Esophagus muscularis mucosa (tissue), 4 donors: ENCODE data around the gene SPZ1. TPM values are rescaled to one million over a fixed set of nuclear protein-coding genes. Genes with fewer than 3 reads are reported as not detected.

Source experiments
- DNase-seq: peaks from one replicate; pipeline ENCODE4 v3.0.0-alpha.2; 2017; ENCODE audit errors: extremely low spot score
- H3K27ac ChIP-seq, 4 donors: fragments of 200-600 bp; sonication (generic); replicated peaks in 1 of 4; 1 replicate in 3 of 4; 2 replicates in 1 of 4; pipeline ENCODE4 v1.5.1; 2016 to 2019; ENCODE audit warnings: mild to moderate bottlenecking in 1 of 4
- H3K27me3 ChIP-seq, 4 donors: fragments of 200-600 bp; sonication (generic); one replicate each; pipeline versions ENCODE4 v1.5.1 to v1.6.0; 2016 to 2019
- H3K36me3 ChIP-seq, 4 donors: fragments of 200-600 bp; sonication (generic); one replicate each; pipeline ENCODE4 v1.5.1; 2016 to 2019
- H3K4me1 ChIP-seq, 4 donors: fragments of 200-600 bp; sonication (generic); one replicate each; pipeline ENCODE4 v1.5.1; 2016 to 2019
- H3K4me3 ChIP-seq, 4 donors: fragments of 200-600 bp; sonication (generic); 1 replicate in 2 of 4; 2 replicates in 2 of 4; pipeline ENCODE4 v1.5.1; 2016 to 2019; ENCODE audit warnings: mild to moderate bottlenecking in 4 of 4, moderate library complexity in 1 of 4
- H3K9me3 ChIP-seq, 4 donors: fragments of 200-600 bp; sonication (generic); 1 replicate in 3 of 4; 2 replicates in 1 of 4; pipeline ENCODE4 v1.5.1; 2016 to 2019
- EP300 ChIP-seq: sonication (generic); formaldehyde crosslinking; IDR thresholded peaks from one replicate; pipeline ENCODE4 v1.6.1; 2017; ENCODE audit warnings: antibody characterized with exemption
- POLR2A ChIP-seq: fragments of 450-650 bp; IDR thresholded peaks from one replicate; pipeline ENCODE4 v1.6.1; 2017; ENCODE audit warnings: antibody characterized with exemption, moderate library complexity, mild to moderate bottlenecking, low read depth
- POLR2AphosphoS5 ChIP-seq, 2 donors: sonication (generic); formaldehyde crosslinking; IDR thresholded peaks; one replicate each; pipeline ENCODE4 v1.6.1; 2017; ENCODE audit warnings: antibody characterized with exemption in 2 of 2
- WGBS: methylation state at CpG from one replicate; pipeline ENCODE4 v1.1.5; 2018; 5-methylcytosine and 5-hydroxymethylcytosine counted together
- intact Hi-C: fragments of 100-400 bp; cut with DNase I; formaldehyde crosslinking; loops from one replicate; pipeline ENCODE4 v1.15.1; 2023
- total RNA-seq, 4 donors: library from RNA; depleted of rRNA; stranded (reverse); fragments of >200 nt; gene quantifications; one replicate each; pipeline versions ENCODE4 v1.1.0 to v1.2.1, GENCODE V29; 2016
- TF ChIP-seq, protein P1 (sequence below), 3 experiments: fragments of 200-600 bp in 2 of 3; fragments of 450-650 bp in 1 of 3; sonication (generic) in 2 of 3; IDR thresholded peaks; one replicate each; pipeline ENCODE4 v1.5.1; 2017 to 2019; ENCODE audit warnings: antibody characterized with exemption in 3 of 3, mild to moderate bottlenecking in 2 of 3, moderate library complexity in 1 of 3

SPZ1 gene
- total RNA-seq, 4 donors from 2014 or later = not detected

DNA sequence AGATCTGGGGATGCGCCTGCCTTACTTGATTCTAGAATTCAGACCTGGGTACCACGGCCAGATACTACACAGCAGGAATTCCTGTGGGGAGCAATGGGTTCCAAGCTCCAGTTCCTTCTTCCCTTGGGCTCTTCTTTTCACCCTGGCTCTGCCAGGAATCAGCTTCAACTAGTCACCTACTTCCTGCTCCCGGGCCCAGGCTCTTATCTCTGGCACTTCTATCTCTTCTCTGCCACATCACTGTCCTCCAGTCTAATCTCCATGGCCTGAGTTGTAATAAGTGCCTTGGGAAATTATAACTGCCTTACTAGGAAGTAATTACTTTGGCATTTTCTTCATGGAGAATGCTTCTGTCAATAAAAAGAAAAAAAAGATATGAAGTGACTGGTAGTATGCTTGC, 37.7 kb upstream of the SPZ1 start:
- Histone ChIP-seq H3K27me3 (no peaks in the 10 kb centered on the region), H3K4me1 (peaks cover 0 to 4% (median 0%) of the 10 kb centered on the region in 4 donors), H3K9me3 (no peaks in the 10 kb centered on the region), H3K36me3 (no peaks in the 10 kb centered on the region), H3K27ac (no peak overlapping the region), H3K4me3 (no peak overlapping the region)
- TF ChIP-seq, protein P1, sequence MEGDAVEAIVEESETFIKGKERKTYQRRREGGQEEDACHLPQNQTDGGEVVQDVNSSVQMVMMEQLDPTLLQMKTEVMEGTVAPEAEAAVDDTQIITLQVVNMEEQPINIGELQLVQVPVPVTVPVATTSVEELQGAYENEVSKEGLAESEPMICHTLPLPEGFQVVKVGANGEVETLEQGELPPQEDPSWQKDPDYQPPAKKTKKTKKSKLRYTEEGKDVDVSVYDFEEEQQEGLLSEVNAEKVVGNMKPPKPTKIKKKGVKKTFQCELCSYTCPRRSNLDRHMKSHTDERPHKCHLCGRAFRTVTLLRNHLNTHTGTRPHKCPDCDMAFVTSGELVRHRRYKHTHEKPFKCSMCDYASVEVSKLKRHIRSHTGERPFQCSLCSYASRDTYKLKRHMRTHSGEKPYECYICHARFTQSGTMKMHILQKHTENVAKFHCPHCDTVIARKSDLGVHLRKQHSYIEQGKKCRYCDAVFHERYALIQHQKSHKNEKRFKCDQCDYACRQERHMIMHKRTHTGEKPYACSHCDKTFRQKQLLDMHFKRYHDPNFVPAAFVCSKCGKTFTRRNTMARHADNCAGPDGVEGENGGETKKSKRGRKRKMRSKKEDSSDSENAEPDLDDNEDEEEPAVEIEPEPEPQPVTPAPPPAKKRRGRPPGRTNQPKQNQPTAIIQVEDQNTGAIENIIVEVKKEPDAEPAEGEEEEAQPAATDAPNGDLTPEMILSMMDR (IDR thresholded peaks at IDR 0.05) = no peak
- no peak for TF ChIP-seq POLR2A
- no peak for TF ChIP-seq POLR2AphosphoS5 (IDR thresholded peaks at IDR 0.05)
- TF ChIP-seq EP300 = no peak
- no peak for DNase-seq
- WGBS = 81% methylated on average over 3 of the region's 3 CpGs
- intact Hi-C loops = no loop called here

DNA sequence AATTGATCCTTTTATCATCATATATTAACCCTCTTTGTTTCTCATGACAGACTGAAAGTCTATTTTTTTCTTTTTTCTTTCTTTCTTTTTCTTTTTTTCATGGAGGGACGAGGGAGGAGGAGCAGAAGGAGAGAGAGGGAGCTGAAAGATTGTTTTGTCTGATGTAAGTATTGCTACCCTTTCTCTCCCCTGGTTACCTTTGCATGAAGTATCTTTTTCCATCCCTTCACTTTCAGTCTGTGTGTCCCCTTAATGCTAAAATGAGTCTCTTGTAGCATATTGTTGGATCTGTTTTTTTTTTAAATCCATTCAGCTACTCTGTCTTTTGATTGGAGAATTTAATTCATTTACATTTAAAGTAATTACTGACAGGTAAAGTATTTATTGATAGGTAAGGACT, 36.4 kb upstream of the SPZ1 start:
- intact Hi-C loops = no loop called here
- H3K36me3 ChIP-seq = no peaks in the 10 kb centered on the region
- no peak overlapping the region for H3K4me3 ChIP-seq
- 83% methylated on average over 1 of the region's 1 CpG for WGBS
- TF ChIP-seq POLR2A (no peak), EP300 (no peak), POLR2AphosphoS5 (IDR thresholded peaks at IDR 0.05) (no peak)
- TF ChIP-seq, protein P1 (IDR thresholded peaks at IDR 0.05) = no peak
- no peaks in the 10 kb centered on the region for H3K9me3 ChIP-seq
- H3K27me3 ChIP-seq = no peaks in the 10 kb centered on the region
- no peak for DNase-seq
- H3K4me1 ChIP-seq = no peaks in the 10 kb centered on the region
- H3K27ac ChIP-seq = no peak overlapping the region

DNA sequence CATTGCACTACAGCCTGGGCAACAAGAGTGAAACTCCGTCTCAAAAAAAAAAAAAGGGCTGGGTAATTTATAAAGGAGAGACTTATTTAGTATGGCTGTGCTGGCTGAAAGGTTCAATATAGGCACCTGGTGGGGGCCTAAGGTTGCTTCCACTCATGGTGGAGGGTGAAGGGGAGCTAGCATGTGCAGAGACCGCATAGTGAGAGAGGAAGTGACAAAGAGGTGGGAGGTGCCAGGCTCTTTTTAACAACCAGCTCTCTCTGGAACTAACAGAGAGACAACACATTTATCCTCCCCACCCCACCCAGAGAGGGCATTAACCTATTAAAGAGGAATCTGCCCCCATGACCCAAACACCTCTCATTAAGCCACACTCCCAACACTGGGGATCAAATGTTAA, 35.1 kb upstream of the SPZ1 start:
- H3K27ac ChIP-seq = no peak overlapping the region
- no peak for TF ChIP-seq POLR2AphosphoS5 (IDR thresholded peaks at IDR 0.05)
- TF ChIP-seq POLR2A = no peak
- TF ChIP-seq EP300 = no peak
- TF ChIP-seq, protein P1 (IDR thresholded peaks at IDR 0.05) = no peak
- no peaks in the 10 kb centered on the region for H3K4me1 ChIP-seq
- DNase-seq = no peak
- no peaks in the 10 kb centered on the region for H3K9me3 ChIP-seq
- 66% methylated on average over 2 of the region's 2 CpGs for WGBS
- intact Hi-C loops = no loop called here
- no peaks in the 10 kb centered on the region for H3K27me3 ChIP-seq
- H3K4me3 ChIP-seq = no peak overlapping the region
- H3K36me3 ChIP-seq = no peaks in the 10 kb centered on the region

DNA sequence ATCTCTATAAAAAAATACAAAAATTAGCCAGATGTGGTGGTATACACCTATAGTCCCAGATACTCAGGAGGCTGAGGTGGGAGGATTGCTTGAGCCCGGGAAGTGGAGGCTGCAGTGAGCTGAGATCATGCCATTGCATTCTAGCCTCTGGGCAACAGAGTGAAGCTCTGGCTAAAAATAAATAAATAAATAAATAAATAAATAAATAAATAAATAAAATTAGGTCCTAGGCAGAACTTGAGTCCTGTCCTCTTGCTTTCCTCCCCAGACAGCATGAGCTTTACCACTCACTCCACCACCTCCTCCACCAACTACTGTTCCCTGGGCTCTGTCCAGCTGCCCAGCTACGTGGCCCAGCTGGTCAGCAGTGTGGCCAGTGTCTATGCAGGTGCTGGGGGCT, 31.6 kb upstream of the SPZ1 start:
- WGBS = 86% methylated on average over 2 of the region's 2 CpGs
- intact Hi-C loops = no loop called here
- DNase-seq = no peak
- no peak overlapping the region for H3K27ac ChIP-seq
- no peaks in the 10 kb centered on the region for H3K4me1 ChIP-seq
- H3K27me3 ChIP-seq = no peaks in the 10 kb centered on the region
- H3K4me3 ChIP-seq = no peak overlapping the region
- TF ChIP-seq POLR2AphosphoS5 (IDR thresholded peaks at IDR 0.05) (no peak), POLR2A (no peak), EP300 (no peak)
- TF ChIP-seq, protein P1 (IDR thresholded peaks at IDR 0.05) = no peak
- H3K9me3 ChIP-seq = no peaks in the 10 kb centered on the region
- no peaks in the 10 kb centered on the region for H3K36me3 ChIP-seq

DNA sequence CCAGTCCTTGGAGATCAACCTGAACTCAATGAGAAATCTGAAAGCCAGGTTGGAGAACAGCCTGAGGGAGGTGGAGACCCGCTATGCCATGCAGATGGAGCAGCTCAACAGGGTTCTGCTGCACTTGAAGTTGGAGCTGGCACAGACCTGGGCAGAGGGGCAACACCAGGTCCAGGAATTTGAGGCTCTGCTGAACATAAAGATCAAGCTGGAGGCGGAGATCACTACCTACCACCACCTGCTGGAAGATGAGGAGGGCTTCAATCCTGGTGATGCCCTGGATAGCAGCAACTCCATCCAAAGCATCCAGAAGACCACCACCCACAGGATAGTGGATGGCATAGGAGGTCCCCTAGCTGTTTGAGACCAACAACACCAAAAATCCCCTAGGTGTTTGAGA, 30.5 kb upstream of the SPZ1 start:
- no peak overlapping the region for H3K27ac ChIP-seq
- no CpG with 5 or more reads among the region's 2 CpGs for WGBS

More for the DNA sequence above, 30.5 kb upstream of the SPZ1 start:
- Histone ChIP-seq H3K4me1 (no peaks in the 10 kb centered on the region), H3K4me3 (no peak overlapping the region), H3K27me3 (no peaks in the 10 kb centered on the region), H3K36me3 (no peaks in the 10 kb centered on the region), H3K9me3 (no peaks in the 10 kb centered on the region)
- TF ChIP-seq EP300 = no peak
- TF ChIP-seq, protein P1 (IDR thresholded peaks at IDR 0.05) = no peak
- no peak for TF ChIP-seq POLR2AphosphoS5 (IDR thresholded peaks at IDR 0.05)
- TF ChIP-seq POLR2A = no peak
- intact Hi-C loops = no loop called here
- no peak for DNase-seq
